K562 (cell line): ENCODE measurements around the gene ZFAND3. TPM values are rescaled to one million over a fixed set of nuclear protein-coding genes. Genes with fewer than 3 reads are reported as not detected.

ENCODE experiments used
- ATAC-seq: fragments of 200-7000 bp; cut with Tn5 transposase; 3 replicates; pipeline ENCODE4 v1.9.1; 2020; ENCODE audit warnings: moderate library complexity
- BruUV-seq: library from RNA; stranded (reverse); fragments of 400-500 nt; replicated peaks from 2 replicates; lab custom pipeline; 2021; lab: Mats Ljungman, UMichigan
- CTCF ChIA-PET: fragments of 300-600 bp; formaldehyde crosslinking; extraction: SDS; loops from one replicate; lab custom pipeline; 2021; ENCODE audit warnings: low intra/inter-chr PET ratio; lab: Yijun Ruan, JAX
- POLR2A ChIA-PET: fragments of 300-600, 350-650 bp; sonication (Branson Sonifier 250); formaldehyde crosslinking; extraction: SDS; loops from one replicate; lab custom pipeline; 2021; ENCODE audit warnings: antibody characterized with exemption, inconsistent platforms; lab: Yijun Ruan, JAX
- DNase-seq, 4 experiments: peaks; one replicate each; pipeline versions ENCODE4 v3.0.0 to v3.0.0-alpha.2; 2011 to 2018; ENCODE audit warnings: low spot score in 3 of 4, mixed read lengths in 3 of 4; ENCODE audit errors: extremely low read depth in 1 of 4
- FAIRE-seq: peaks from 2 replicates; lab custom pipeline; 2011; peaks lifted over from hg19 to GRCh38; lab: Jason Lieb, UNC
- H2AFZ ChIP-seq: 2 replicates; pipeline ENCODE4 v1.6.0; 2011; ENCODE audit warnings: low read depth, low read length, control low read depth, inconsistent platforms
- H3K27ac ChIP-seq: fragments of 200-600 bp; 3 replicates; pipeline ENCODE4 v1.8.0; 2011; ENCODE audit warnings: low read depth, mild to moderate bottlenecking, control low read depth, inconsistent platforms, low read length, moderate library complexity, mixed read lengths; ENCODE audit errors: extremely low read depth
- H3K27me3 ChIP-seq, 2 experiments: fragments of 300-600 bp in 1 of 2; 2 replicates in 1 of 2; 3 replicates in 1 of 2; pipeline versions ENCODE4 v1.6.0 to v1.8.0; 2011; ENCODE audit warnings: inconsistent platforms in 2 of 2, low read length in 2 of 2, mild to moderate bottlenecking in 1 of 2, mixed read lengths in 1 of 2, moderate library complexity in 1 of 2; ENCODE audit not compliant: control insufficient read depth in 2 of 2, insufficient read depth in 2 of 2
- H3K36me3 ChIP-seq: fragments of 300-600 bp; 3 replicates; pipeline ENCODE4 v1.8.0; 2011; ENCODE audit warnings: mild to moderate bottlenecking, low read length, inconsistent platforms; ENCODE audit not compliant: control insufficient read depth, insufficient read depth
- H3K4me1 ChIP-seq, 2 experiments: fragments of 200-600 bp in 1 of 2; replicated peaks in 1 of 2; 2 replicates in 1 of 2; 3 replicates in 1 of 2; pipeline versions ENCODE4 v1.5.1 to v1.8.0; 2011; ENCODE audit warnings: inconsistent platforms in 2 of 2, low read length in 2 of 2, mild to moderate bottlenecking in 1 of 2, mixed read lengths in 1 of 2, moderate library complexity in 1 of 2; ENCODE audit not compliant: control insufficient read depth in 2 of 2, insufficient read depth in 2 of 2
- H3K4me2 ChIP-seq: 2 replicates; pipeline ENCODE4 v1.6.1; 2011; ENCODE audit warnings: low read length, control low read depth, inconsistent platforms, mixed read lengths; ENCODE audit not compliant: insufficient read depth
- H3K4me3 ChIP-seq: fragments of 200-600 bp; sonication (generic), shearing (Covaris generic); 2 replicates; pipeline ENCODE4 v1.5.1; 2016; ENCODE audit warnings: control low read depth, inconsistent platforms
- H3K79me2 ChIP-seq: fragments of 200-600 bp; 3 replicates; pipeline ENCODE4 v1.8.0; 2011; ENCODE audit warnings: low read length, inconsistent platforms; ENCODE audit not compliant: control insufficient read depth, insufficient read depth
- H3K9ac ChIP-seq, 2 experiments: 2 replicates each; pipeline versions ENCODE4 v1.6.0 to v1.6.1; 2011; ENCODE audit warnings: low read depth in 2 of 2, low read length in 2 of 2, control low read depth in 1 of 2, inconsistent platforms in 1 of 2, mild to moderate bottlenecking in 1 of 2, mixed read lengths in 1 of 2; ENCODE audit not compliant: insufficient read depth in 1 of 2
- H3K9me1 ChIP-seq: one replicate; pipeline ENCODE4 v1.6.0; 2011; ENCODE audit warnings: inconsistent platforms, mild to moderate bottlenecking, low read length, moderate library complexity; ENCODE audit not compliant: control insufficient read depth, insufficient read depth
- H3K9me3 ChIP-seq: replicated peaks from 2 replicates; pipeline ENCODE4 v1.5.1; 2011; ENCODE audit warnings: low read depth, low read length, inconsistent platforms; ENCODE audit not compliant: control insufficient read depth, insufficient read depth
- H4K20me1 ChIP-seq: replicated peaks from 2 replicates; pipeline ENCODE4 v1.6.1; 2011; ENCODE audit warnings: low read length, inconsistent platforms, mixed read lengths; ENCODE audit not compliant: control insufficient read depth, insufficient read depth
- ATF4 ChIP-seq: fragments of 450-650 bp; formaldehyde crosslinking; IDR thresholded peaks from 2 replicates; pipeline ENCODE4 v1.4.0; 2022; ENCODE audit warnings: mild to moderate bottlenecking, moderate library complexity
- CAMTA2 ChIP-seq: fragments of 250-450 bp; sonication (Bioruptor Pico); conservative IDR thresholded peaks from 2 replicates; pipeline ENCODE4 v1.5.1; 2022
- CBX3 ChIP-seq, 2 experiments: IDR thresholded peaks; 1 replicate in 1 of 2; 2 replicates in 1 of 2; pipeline ENCODE4 v1.6.1; 2012; ENCODE audit warnings: inconsistent platforms in 2 of 2, low read length in 2 of 2, borderline replicate concordance in 1 of 2, control low read depth in 1 of 2
- DDX20 ChIP-seq: fragments of 450-650 bp; IDR thresholded peaks from 2 replicates; pipeline ENCODE4 v1.6.1; 2016; ENCODE audit warnings: missing genetic modification characterization, low read depth, mild to moderate bottlenecking, missing compliant biosample characterization, moderate library complexity
- HDAC8 ChIP-seq: fragments of 450-650 bp; IDR thresholded peaks from 2 replicates; pipeline ENCODE4 v1.6.1; 2016; ENCODE audit warnings: mild to moderate bottlenecking, missing genetic modification characterization, moderate library complexity, missing compliant biosample characterization
- IFI16 ChIP-seq: fragments of 250-450 bp; sonication (Bioruptor Pico); IDR thresholded peaks from 2 replicates; pipeline ENCODE4 v2.1.2; 2022; ENCODE audit warnings: mild to moderate bottlenecking, inconsistent platforms
- MTA1 ChIP-seq: fragments of 450-650 bp; IDR thresholded peaks from 2 replicates; pipeline ENCODE4 v1.6.1; 2017; ENCODE audit warnings: borderline replicate concordance
- NR4A1 ChIP-seq, 2 experiments: fragments of 250-450 bp in 1 of 2; fragments of 450-650 bp in 1 of 2; sonication (Bioruptor Pico) in 1 of 2; IDR thresholded peaks; 2 replicates each; pipeline versions ENCODE4 v1.4.0 to v1.6.1; 2016 to 2020; ENCODE audit warnings: mild to moderate bottlenecking in 2 of 2, missing compliant biosample characterization in 1 of 2, missing genetic modification characterization in 1 of 2, moderate library complexity in 1 of 2
- PCBP1 ChIP-seq: fragments of 200-400 bp; formaldehyde crosslinking; IDR thresholded peaks from 2 replicates; pipeline ENCODE4 v1.6.1; 2018; ENCODE audit warnings: mild to moderate bottlenecking, low read depth, low read length; ENCODE audit not compliant: poor library complexity, severe bottlenecking
- THRAP3 ChIP-seq: fragments of 450-650 bp; IDR thresholded peaks from 2 replicates; pipeline ENCODE4 v1.6.1; 2016; ENCODE audit warnings: mild to moderate bottlenecking, inconsistent platforms, borderline replicate concordance
- ZNF23 ChIP-seq: fragments of 250-450 bp; sonication (Bioruptor Pico); IDR thresholded peaks from 2 replicates; pipeline ENCODE4 v1.4.0; 2020; ENCODE audit warnings: mild to moderate bottlenecking
- ZNF75A ChIP-seq: fragments of 450-650 bp; formaldehyde crosslinking; IDR thresholded peaks from 2 replicates; pipeline ENCODE4 v1.4.0; 2020; ENCODE audit warnings: mild to moderate bottlenecking
- ZNF76 ChIP-seq: fragments of 250-450 bp; sonication (Bioruptor Pico); IDR thresholded peaks from 2 replicates; pipeline ENCODE4 v1.4.0; 2020; ENCODE audit warnings: mild to moderate bottlenecking, moderate library complexity, borderline replicate concordance
- WGBS: fragments of 100-300 bp; shearing (Covaris generic); methylation state at CpG from one replicate; pipeline ENCODE4 v1.1.6; 2016; ENCODE audit warnings: low coverage, mixed read lengths; ENCODE audit not compliant: insufficient coverage; ENCODE audit errors: missing lambda C conversion rate; 5-methylcytosine and 5-hydroxymethylcytosine counted together
- in situ Hi-C: fragments of 300-500 bp; cut with MboI; formaldehyde crosslinking; loops from 4 replicates; pipeline ENCODE4 v1.15.0; 2018; ENCODE audit warnings: inconsistent platforms, mixed read lengths
- intact Hi-C: fragments of 100-400 bp; cut with micrococcal nuclease; formaldehyde crosslinking; loops from 2 replicates; pipeline ENCODE4 v1.14.2; 2022
- polyA plus RNA-seq, 8 experiments: library from polyadenylated mRNA; depleted of rRNA in 4 of 8; stranded (reverse) in 5 of 8; unstranded in 3 of 8; fragments of >200 nt; fragmentation: Nextera tagmentation in 2 of 8; fragmentation: Illumina TruSeq in 1 of 8; extraction: Ambion mirVana in 2 of 8; extraction: Trizol in 1 of 8; gene quantifications; 2 replicates each; pipeline versions ENCODE4 v1.2.1 to v1.2.3, GENCODE V29; 2011 to 2014; ENCODE audit warnings: inconsistent platforms in 1 of 8, missing spikeins in 1 of 8
- total RNA-seq, 7 experiments: library from RNA; depleted of rRNA in 6 of 7; stranded (reverse); fragments of >200 nt in 6 of 7; fragmentation: Illumina TruSeq in 2 of 7; extraction: Trizol in 2 of 7; gene quantifications; 2 replicates each; pipeline versions ENCODE4 v1.2.1 to v1.2.3, GENCODE V29; 2011 to 2021; ENCODE audit warnings: low replicate concordance in 1 of 7

ZFAND3 gene
- total and polyA plus RNA-seq, 9 of the 15 experiments (the other 6 are each of a cell fraction or from before 2014, with no cell fraction given), result 0.81 to 26.6 (median 11.8) TPM

GRCh38 chr6:37982317-37982716 is 162.8 kb downstream of the ZFAND3 start:
- H3K79me2 ChIP-seq, result peaks cover 18% of the 10 kb centered on the region; the same call in 1 of the 3 replicates
- H3K4me2 ChIP-seq, result no peak overlapping the region
- H3K9ac ChIP-seq, result no peak overlapping the region
- DNase-seq (no peak), ATAC-seq (no peak), FAIRE-seq (no peak)
- BruUV-seq, result no TSS peak
- H3K27me3 ChIP-seq, result no peaks in the 10 kb centered on the region
- no peaks in the 10 kb centered on the region; a peak in 1 of 5 replicates for H3K4me1 ChIP-seq
- no peaks in the 10 kb centered on the region for H3K9me3 ChIP-seq
- H3K9me1 ChIP-seq, result no peaks in the 10 kb centered on the region
- POLR2A ChIA-PET, result no interaction called here
- H2AFZ ChIP-seq, result no peak overlapping the region
- H4K20me1 ChIP-seq, result no peaks in the 10 kb centered on the region; the same call in none of the 2 replicates
- no peak overlapping the region for H3K27ac ChIP-seq
- no peaks in the 10 kb centered on the region for H3K36me3 ChIP-seq
- in situ Hi-C loops, result no loop called here
- WGBS, result 85% methylated on average over 3 of the region's 3 CpGs
- CTCF ChIA-PET, result no interaction called here
- intact Hi-C loops, result no loop called here
- TF ChIP-seq DDX20 (tag) (no peak), ZNF23 (CRISPR knock-in tag) (no peak), THRAP3 (no peak), HDAC8 (tag) (no peak), NR4A1 (CRISPR knock-in tag; IDR thresholded peaks at IDR 0.05) (no peak), NR4A1 (tag; IDR thresholded peaks at IDR 0.05) (no peak), PCBP1 (no peak), CAMTA2 (CRISPR knock-in tag) (no peak), ZNF75A (no peak), ZNF76 (CRISPR knock-in tag) (no peak), MTA1 (no peak), CBX3 (IDR thresholded peaks at IDR 0.05; ENCODE audit: borderline replicate concordance in 1 of 2, low read length in 2 of 2) (no peak), IFI16 (CRISPR knock-in tag) (no peak), ATF4 (no peak)
- TF ChIP-seq, all 486 proteins: peak for 0
- no peak overlapping the region for H3K4me3 ChIP-seq
